PC-9 (cell line): Measurements from ENCODE around the gene POLG. TPM values are rescaled to one million over a fixed set of nuclear protein-coding genes. Genes with fewer than 3 reads are reported as not detected.
A peak's percentile ranks its signal among the peaks of the same experiment; 100 is the strongest.

Experiments
- BruUV-seq: library from RNA; stranded (reverse); fragments of 400-500 nt; replicated peaks from 2 replicates; lab custom pipeline; 2021; lab: Mats Ljungman, UMichigan
- CTCF ChIA-PET: fragments of 300-600 bp; sonication (Branson Sonifier 250); formaldehyde crosslinking; loops from one replicate; lab custom pipeline; 2022; ENCODE audit warnings: antibody characterized with exemption; lab: Charles Lee
- POLR2A ChIA-PET: fragments of 300-600 bp; sonication (Branson Sonifier 250); formaldehyde crosslinking; loops from one replicate; lab custom pipeline; 2022; ENCODE audit warnings: antibody characterized with exemption; ENCODE audit not compliant: unreplicated experiment; lab: Charles Lee
- DNase-seq, 2 experiments: peaks; one replicate each; pipeline versions ENCODE4 v3.0.0 to v3.0.0-alpha.2; 2015 to 2022; ENCODE audit warnings: mixed read lengths in 1 of 2
- H2AFZ ChIP-seq: fragments of 200-600 bp; sonication (generic); 2 replicates; pipeline ENCODE4 v1.8.1; 2017; ENCODE audit warnings: antibody characterized with exemption
- H3F3A ChIP-seq: fragments of 200-600 bp; sonication (generic); 2 replicates; pipeline ENCODE4 v1.8.1; 2017; ENCODE audit warnings: antibody characterized with exemption, mild to moderate bottlenecking, low read depth; ENCODE audit not compliant: insufficient read depth
- H3K27ac ChIP-seq: fragments of 200-600 bp; sonication (generic); 2 replicates; pipeline ENCODE4 v1.6.1; 2016; ENCODE audit warnings: mixed run types
- H3K27me3 ChIP-seq: fragments of 200-600 bp; sonication (generic); 2 replicates; pipeline ENCODE4 v1.6.1; 2016; ENCODE audit warnings: low read depth, mixed run types; ENCODE audit not compliant: insufficient read depth
- H3K36me3 ChIP-seq: fragments of 200-600 bp; sonication (generic); 2 replicates; pipeline ENCODE4 v1.6.1; 2016; ENCODE audit warnings: low read depth, mixed run types
- H3K4me1 ChIP-seq: fragments of 200-600 bp; sonication (generic); replicated peaks from 2 replicates; pipeline ENCODE4 v1.6.1; 2016; ENCODE audit warnings: mixed run types; ENCODE audit not compliant: insufficient read depth
- H3K4me2 ChIP-seq: fragments of 200-600 bp; sonication (generic); 2 replicates; pipeline ENCODE4 v1.6.1; 2017; ENCODE audit warnings: mixed run types
- H3K4me3 ChIP-seq: fragments of 200-600 bp; sonication (generic); 2 replicates; pipeline ENCODE4 v1.6.1; 2016; ENCODE audit warnings: mixed run types
- H3K79me2 ChIP-seq: fragments of 200-600 bp; sonication (generic); 2 replicates; pipeline ENCODE4 v1.6.1; 2017; ENCODE audit warnings: low read depth, mixed run types
- H3K9me2 ChIP-seq: fragments of 200-600 bp; sonication (generic); 2 replicates; pipeline ENCODE4 v1.8.1; 2017; ENCODE audit warnings: mild to moderate bottlenecking; ENCODE audit not compliant: insufficient read depth
- H3K9me3 ChIP-seq: fragments of 200-600 bp; sonication (generic); 2 replicates; pipeline ENCODE4 v1.8.1; 2016; ENCODE audit warnings: low read depth; ENCODE audit not compliant: insufficient read depth
- H4K20me1 ChIP-seq: fragments of 200-600 bp; sonication (generic); 2 replicates; pipeline ENCODE4 v1.8.1; 2017; ENCODE audit not compliant: insufficient read depth
- CTCF ChIP-seq: fragments of 200-600 bp; sonication (generic); conservative IDR thresholded peaks from 2 replicates; pipeline ENCODE4 v1.6.1; 2017; ENCODE audit warnings: mixed run types, antibody characterized with exemption, mild to moderate bottlenecking, moderate library complexity
- EZH2 ChIP-seq: fragments of 200-600 bp; sonication (generic); IDR thresholded peaks from 2 replicates; pipeline ENCODE4 v1.8.0; 2017; ENCODE audit warnings: antibody characterized with exemption, low read depth
- intact Hi-C: fragments of 100-400 bp; cut with micrococcal nuclease; formaldehyde crosslinking; loops from one replicate; pipeline ENCODE4 v1.10.0; 2022; ENCODE audit not compliant: unreplicated experiment
- total RNA-seq: library from RNA; stranded (reverse); gene quantifications from 2 replicates; pipeline ENCODE4 v1.2.3, GENCODE V29; 2021

The POLG gene
- total RNA-seq, 1 experiment from 2014 or later, result 43.6 TPM

- intact Hi-C loops, result no loop called here
Observed at GRCh38 chr15:89361451-89362202, 27.0 kb upstream of the POLG start.

DNA sequence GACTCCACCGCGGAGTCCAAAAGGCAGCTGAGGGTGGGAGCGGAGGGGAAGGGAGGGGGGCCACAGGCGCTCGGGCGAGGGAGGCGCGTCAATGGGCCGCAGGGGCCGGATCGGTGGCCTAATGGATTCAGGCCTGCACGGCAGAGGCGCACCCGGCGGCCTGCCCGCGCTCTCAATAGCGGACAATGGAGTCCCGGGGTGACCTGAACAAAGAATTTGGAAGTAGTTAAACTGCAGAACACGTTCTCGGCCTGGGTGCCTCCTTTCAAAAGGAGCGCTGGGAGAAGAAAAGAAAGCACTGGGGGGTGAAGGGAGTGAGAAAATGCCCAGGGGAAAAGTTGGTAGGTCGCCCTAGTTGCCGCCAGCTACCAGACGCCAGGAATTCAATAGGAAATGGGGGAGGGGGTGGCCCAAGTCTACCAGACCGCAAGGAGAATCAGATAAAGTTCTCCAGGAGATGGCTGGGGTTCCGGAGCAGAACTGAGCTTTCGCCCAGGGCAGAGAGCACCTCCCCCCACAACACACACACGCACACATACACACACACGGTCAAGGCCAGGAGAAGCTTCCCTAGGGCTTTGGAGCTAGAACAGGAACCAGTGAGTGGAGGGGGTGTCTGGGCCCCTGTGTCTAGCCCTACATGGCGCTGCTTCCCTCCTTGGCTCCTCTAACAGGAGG is 25.8 kb upstream of the POLG start:
- intact Hi-C loops, result no loop called here
- no TSS peak for BruUV-seq
- Histone ChIP-seq H3K27ac (no peak overlapping the region), H3K36me3 (no peaks in the 10 kb centered on the region), H3K9me3 (no peaks in the 10 kb centered on the region), H3K4me1 (no peaks in the 10 kb centered on the region), H3K79me2 (no peaks in the 10 kb centered on the region), H3K4me3 (no peak overlapping the region), H3K9me2 (no peaks in the 10 kb centered on the region), H4K20me1 (no peaks in the 10 kb centered on the region), H3F3A (no peaks in the 10 kb centered on the region), H3K4me2 (no peak overlapping the region), H3K27me3 (peaks cover 77% of the 10 kb centered on the region), H2AFZ (no peak overlapping the region)
- TF ChIP-seq EZH2 (no peak), CTCF (no peak)
- DNase-seq, result no peak
- POLR2A ChIA-PET, result interaction anchor here (0.6 kb wide), 1 partner anchor 63 kb away, joined by 7 read pairs; no protein-coding TSS in a partner anchor
- CTCF ChIA-PET, result interaction anchor here (0.6 to 2.2 kb wide), 4 partner anchors 39 to 246 kb away, joined by 4 to 12 read pairs (median 6); no protein-coding TSS in a partner anchor

More at GRCh38 chr15:89361451-89362202, 27.0 kb upstream of the POLG start:
- BruUV-seq, result no TSS peak
- peak in 1 of 2 experiments; percentile 66 for DNase-seq
- POLR2A ChIA-PET, result interaction anchor here (0.7 kb wide), 1 partner anchor 329 kb away, joined by 11 read pairs; the partner anchor contains the start of genes PEX11A and WDR93
- Histone ChIP-seq H3K4me3 (no peak overlapping the region), H4K20me1 (no peaks in the 10 kb centered on the region), H3K27me3 (peaks cover 83% of the 10 kb centered on the region), H3K36me3 (no peaks in the 10 kb centered on the region), H3K4me2 (no peak overlapping the region), H3F3A (no peaks in the 10 kb centered on the region), H3K9me3 (no peaks in the 10 kb centered on the region), H2AFZ (no peak overlapping the region), H3K79me2 (no peaks in the 10 kb centered on the region), H3K4me1 (no peaks in the 10 kb centered on the region), H3K27ac (no peak overlapping the region), H3K9me2 (no peaks in the 10 kb centered on the region)
- no peak for TF ChIP-seq EZH2
- TF ChIP-seq CTCF, result no peak
- CTCF ChIA-PET, result interaction anchor here (1.0 kb wide), 1 partner anchor 69 kb away, joined by 4 read pairs; no protein-coding TSS in a partner anchor

- Histone ChIP-seq H3K36me3 (no peaks in the 10 kb centered on the region), H3F3A (no peaks in the 10 kb centered on the region), H3K79me2 (no peaks in the 10 kb centered on the region), H3K27me3 (peaks cover 74% of the 10 kb centered on the region), H3K4me1 (no peaks in the 10 kb centered on the region), H3K4me2 (no peak overlapping the region), H3K9me3 (no peaks in the 10 kb centered on the region), H2AFZ (no peak overlapping the region), H3K27ac (no peak overlapping the region), H4K20me1 (no peaks in the 10 kb centered on the region), H3K9me2 (no peaks in the 10 kb centered on the region), H3K4me3 (no peak overlapping the region)
- no TSS peak for BruUV-seq
- TF ChIP-seq CTCF (no peak), EZH2 (no peak)
- no peak for DNase-seq
- POLR2A ChIA-PET, result no interaction called here
- intact Hi-C loops, result loop anchor here (5.0 kb wide), 1 partner anchor 198 kb away; no protein-coding TSS in a partner anchor
- CTCF ChIA-PET, result interaction anchor here (0.6 to 2.2 kb wide), 10 partner anchors 20 to 305 kb away, joined by 3 to 19 read pairs (median 8); no protein-coding TSS in a partner anchor
Observed at GRCh38 chr15:89359471-89360293, 25.1 kb upstream of the POLG start.
